Uterus (tissue), 4 donors: ENCODE measurements around the gene LEF1. TPM values are rescaled to one million over a fixed set of nuclear protein-coding genes. Genes with fewer than 3 reads are reported as not detected.

Source experiments
- DNase-seq, 2 donors: peaks; one replicate each; pipeline ENCODE4 v3.0.0-alpha.2; 2019 to 2020
- H3K27ac ChIP-seq, 2 donors: fragments of 200-600 bp; sonication (generic); 1 replicate in 1 of 2; 2 replicates in 1 of 2; pipeline ENCODE4 v1.5.1; 2016 to 2018
- H3K27me3 ChIP-seq, 2 donors: fragments of 200-600 bp; sonication (generic); one replicate each; pipeline ENCODE4 v1.5.1; 2018 to 2019; ENCODE audit warnings: control low read depth in 1 of 2
- H3K36me3 ChIP-seq, 2 donors: fragments of 200-600 bp; sonication (generic); one replicate each; pipeline ENCODE4 v1.5.1; 2019; ENCODE audit warnings: control low read depth in 1 of 2
- H3K4me1 ChIP-seq, 2 donors: fragments of 200-600 bp; sonication (generic); one replicate each; pipeline ENCODE4 v1.5.1; 2018 to 2019; ENCODE audit warnings: control low read depth in 1 of 2
- H3K4me3 ChIP-seq, 2 donors: fragments of 200-600 bp; sonication (generic); 1 replicate in 1 of 2; 2 replicates in 1 of 2; pipeline ENCODE4 v1.5.1; 2018 to 2019; ENCODE audit warnings: mild to moderate bottlenecking in 1 of 2
- H3K9me3 ChIP-seq, 2 donors: fragments of 200-600 bp; sonication (generic); one replicate each; pipeline ENCODE4 v1.5.1; 2019; ENCODE audit warnings: control low read depth in 1 of 2
- CTCF ChIP-seq, 4 experiments: fragments of 200-600 bp in 2 of 4; fragments of 450-650 bp in 2 of 4; sonication (generic) in 2 of 4; IDR thresholded peaks; one replicate each; pipeline ENCODE4 v1.5.1; 2016 to 2019; ENCODE audit warnings: antibody characterized with exemption in 4 of 4, mild to moderate bottlenecking in 2 of 4, moderate library complexity in 1 of 4
- POLR2A ChIP-seq, 2 donors: fragments of 450-650 bp; IDR thresholded peaks; one replicate each; pipeline ENCODE4 v1.6.1; 2016; ENCODE audit warnings: antibody characterized with exemption in 2 of 2, mild to moderate bottlenecking in 1 of 2, moderate library complexity in 1 of 2
- intact Hi-C: fragments of 100-400 bp; cut with DNase I; formaldehyde crosslinking; loops from one replicate; pipeline ENCODE4 v1.15.1; 2023; ENCODE audit warnings: low total_unique reads
- total RNA-seq, 4 donors: library from RNA; depleted of rRNA in 3 of 4; stranded (reverse); fragments of >200 nt in 3 of 4; gene quantifications; one replicate each; pipeline versions ENCODE4 v1.1.0 to v1.2.4, GENCODE V29; 2014 to 2023
- donor health status: DM: yes; HTN: yes; CAD: no.

LEF1 gene
- total RNA-seq, 4 donors from 2014 or later: 27.4 to 49.7 (median 43.7) TPM

- Histone ChIP-seq H3K4me1 (no peaks in the 10 kb centered on the region), H3K36me3 (no peaks in the 10 kb centered on the region), H3K4me3 (no peak overlapping the region), H3K27ac (no peak overlapping the region), H3K27me3 (peaks cover 0 to 6% of the 10 kb centered on the region in 2 donors), H3K9me3 (no peaks in the 10 kb centered on the region)
- DNase-seq: no peak
- intact Hi-C loops: no loop called here
- TF ChIP-seq CTCF (IDR thresholded peaks at IDR 0.05) (no peak), POLR2A (IDR thresholded peaks at IDR 0.05) (no peak)
These were observed 29.6 kb downstream of the LEF1 start for GRCh38 chr4:108139089-108139488.

GRCh38 chr4:108135549-108136209 is 33.1 kb downstream of the LEF1 start:
- no peaks in the 10 kb centered on the region for H3K27me3 ChIP-seq
- no peaks in the 10 kb centered on the region for H3K9me3 ChIP-seq
- DNase-seq: no peak
- intact Hi-C loops: no loop called here
- no peaks in the 10 kb centered on the region for H3K4me1 ChIP-seq
- no peak overlapping the region for H3K4me3 ChIP-seq
- no peak overlapping the region for H3K27ac ChIP-seq
- no peak for TF ChIP-seq CTCF (IDR thresholded peaks at IDR 0.05)
- no peak for TF ChIP-seq POLR2A (IDR thresholded peaks at IDR 0.05)
- no peaks in the 10 kb centered on the region for H3K36me3 ChIP-seq

GRCh38 chr4:108130955-108131354 is 37.8 kb downstream of the LEF1 start:
- no peaks in the 10 kb centered on the region for H3K27me3 ChIP-seq
- no peaks in the 10 kb centered on the region for H3K9me3 ChIP-seq
- no peak for TF ChIP-seq POLR2A (IDR thresholded peaks at IDR 0.05)
- no peak for TF ChIP-seq CTCF (IDR thresholded peaks at IDR 0.05)
- no peak overlapping the region for H3K4me3 ChIP-seq
- no peak for DNase-seq
- intact Hi-C loops: no loop called here
- H3K4me1 ChIP-seq: no peaks in the 10 kb centered on the region
- no peak overlapping the region for H3K27ac ChIP-seq
- H3K36me3 ChIP-seq: no peaks in the 10 kb centered on the region

GRCh38 chr4:108129196-108129595 is 39.5 kb downstream of the LEF1 start:
- Histone ChIP-seq H3K27me3 (no peaks in the 10 kb centered on the region), H3K4me1 (no peaks in the 10 kb centered on the region), H3K9me3 (no peaks in the 10 kb centered on the region), H3K27ac (no peak overlapping the region), H3K4me3 (no peak overlapping the region), H3K36me3 (no peaks in the 10 kb centered on the region)
- intact Hi-C loops: no loop called here
- DNase-seq: no peak
- TF ChIP-seq POLR2A (IDR thresholded peaks at IDR 0.05): no peak
- no peak for TF ChIP-seq CTCF (IDR thresholded peaks at IDR 0.05)

GRCh38 chr4:108126806-108127205 is 41.9 kb downstream of the LEF1 start:
- Histone ChIP-seq H3K9me3 (no peaks in the 10 kb centered on the region), H3K27ac (no peak overlapping the region), H3K27me3 (no peaks in the 10 kb centered on the region), H3K36me3 (no peaks in the 10 kb centered on the region), H3K4me1 (no peaks in the 10 kb centered on the region), H3K4me3 (no peak overlapping the region)
- intact Hi-C loops: no loop called here
- no peak for DNase-seq
- no peak for TF ChIP-seq CTCF (IDR thresholded peaks at IDR 0.05)
- TF ChIP-seq POLR2A (IDR thresholded peaks at IDR 0.05): no peak
